Panc1 (cell line): Measurements from ENCODE around the gene CNTN5.

Experiments
- TCF7L2 ChIP-seq: IDR thresholded peaks from 2 replicates; pipeline ENCODE4 v1.6.1; 2011; ENCODE audit warnings: mild to moderate bottlenecking, low read depth, low read length, inconsistent platforms
- TF ChIP-seq, protein P1 (sequence below): fragments of 450-650 bp; IDR thresholded peaks from 2 replicates; pipeline ENCODE4 v1.5.1; 2017; ENCODE audit warnings: mild to moderate bottlenecking

- TF ChIP-seq, protein P1, sequence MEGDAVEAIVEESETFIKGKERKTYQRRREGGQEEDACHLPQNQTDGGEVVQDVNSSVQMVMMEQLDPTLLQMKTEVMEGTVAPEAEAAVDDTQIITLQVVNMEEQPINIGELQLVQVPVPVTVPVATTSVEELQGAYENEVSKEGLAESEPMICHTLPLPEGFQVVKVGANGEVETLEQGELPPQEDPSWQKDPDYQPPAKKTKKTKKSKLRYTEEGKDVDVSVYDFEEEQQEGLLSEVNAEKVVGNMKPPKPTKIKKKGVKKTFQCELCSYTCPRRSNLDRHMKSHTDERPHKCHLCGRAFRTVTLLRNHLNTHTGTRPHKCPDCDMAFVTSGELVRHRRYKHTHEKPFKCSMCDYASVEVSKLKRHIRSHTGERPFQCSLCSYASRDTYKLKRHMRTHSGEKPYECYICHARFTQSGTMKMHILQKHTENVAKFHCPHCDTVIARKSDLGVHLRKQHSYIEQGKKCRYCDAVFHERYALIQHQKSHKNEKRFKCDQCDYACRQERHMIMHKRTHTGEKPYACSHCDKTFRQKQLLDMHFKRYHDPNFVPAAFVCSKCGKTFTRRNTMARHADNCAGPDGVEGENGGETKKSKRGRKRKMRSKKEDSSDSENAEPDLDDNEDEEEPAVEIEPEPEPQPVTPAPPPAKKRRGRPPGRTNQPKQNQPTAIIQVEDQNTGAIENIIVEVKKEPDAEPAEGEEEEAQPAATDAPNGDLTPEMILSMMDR = no peak
- TF ChIP-seq TCF7L2 = no peak
These were observed 1208.3 kb downstream of the CNTN5 start for GRCh38 chr11:100229086-100229485.
